ENCODE data around the gene NRIP1.
"Not testable (repeated sequence)": the region's sequence is repeated elsewhere in the genome, so short reads cannot be mapped to it uniquely, and the experiment has no call there.

NRIP1 gene

DNA sequence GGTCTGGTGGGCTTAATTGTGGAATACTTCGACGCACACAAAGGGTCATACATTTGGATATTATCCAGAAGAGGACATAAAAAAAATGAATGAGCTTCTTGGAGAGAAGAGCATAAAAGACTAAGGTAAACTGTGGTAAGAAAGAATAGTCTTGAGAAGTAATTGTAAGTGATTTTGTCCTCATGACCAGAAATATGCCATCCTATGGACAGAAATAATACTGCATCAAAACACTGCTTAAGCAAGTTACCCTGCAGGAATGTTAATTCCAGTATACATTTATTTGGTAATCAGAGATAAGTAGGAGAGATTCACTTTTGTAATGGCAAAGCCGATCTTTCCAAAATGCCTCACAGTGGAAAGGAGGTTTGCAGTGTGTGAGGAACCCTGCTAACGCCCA, 111.9 kb downstream of the NRIP1 start:
- no peak overlapping the region for H3K27ac Mint-ChIP-seq
- H3K36me3 Mint-ChIP-seq (ENCODE audit: low read depth) = no peaks in the 10 kb centered on the region
- H3K4me3 Mint-ChIP-seq = no peak overlapping the region
- peaks cover 23% of the 10 kb centered on the region for H3K4me1 Mint-ChIP-seq
- H3K27me3 Mint-ChIP-seq (ENCODE audit: low read depth) = no peaks in the 10 kb centered on the region
- TF ChIP-seq, protein P1, sequence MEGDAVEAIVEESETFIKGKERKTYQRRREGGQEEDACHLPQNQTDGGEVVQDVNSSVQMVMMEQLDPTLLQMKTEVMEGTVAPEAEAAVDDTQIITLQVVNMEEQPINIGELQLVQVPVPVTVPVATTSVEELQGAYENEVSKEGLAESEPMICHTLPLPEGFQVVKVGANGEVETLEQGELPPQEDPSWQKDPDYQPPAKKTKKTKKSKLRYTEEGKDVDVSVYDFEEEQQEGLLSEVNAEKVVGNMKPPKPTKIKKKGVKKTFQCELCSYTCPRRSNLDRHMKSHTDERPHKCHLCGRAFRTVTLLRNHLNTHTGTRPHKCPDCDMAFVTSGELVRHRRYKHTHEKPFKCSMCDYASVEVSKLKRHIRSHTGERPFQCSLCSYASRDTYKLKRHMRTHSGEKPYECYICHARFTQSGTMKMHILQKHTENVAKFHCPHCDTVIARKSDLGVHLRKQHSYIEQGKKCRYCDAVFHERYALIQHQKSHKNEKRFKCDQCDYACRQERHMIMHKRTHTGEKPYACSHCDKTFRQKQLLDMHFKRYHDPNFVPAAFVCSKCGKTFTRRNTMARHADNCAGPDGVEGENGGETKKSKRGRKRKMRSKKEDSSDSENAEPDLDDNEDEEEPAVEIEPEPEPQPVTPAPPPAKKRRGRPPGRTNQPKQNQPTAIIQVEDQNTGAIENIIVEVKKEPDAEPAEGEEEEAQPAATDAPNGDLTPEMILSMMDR (IDR thresholded peaks at IDR 0.05; ENCODE audit: unreplicated experiment in 3 of 3) = no peak
- H3K9me3 Mint-ChIP-seq = no peaks in the 10 kb centered on the region

DNA sequence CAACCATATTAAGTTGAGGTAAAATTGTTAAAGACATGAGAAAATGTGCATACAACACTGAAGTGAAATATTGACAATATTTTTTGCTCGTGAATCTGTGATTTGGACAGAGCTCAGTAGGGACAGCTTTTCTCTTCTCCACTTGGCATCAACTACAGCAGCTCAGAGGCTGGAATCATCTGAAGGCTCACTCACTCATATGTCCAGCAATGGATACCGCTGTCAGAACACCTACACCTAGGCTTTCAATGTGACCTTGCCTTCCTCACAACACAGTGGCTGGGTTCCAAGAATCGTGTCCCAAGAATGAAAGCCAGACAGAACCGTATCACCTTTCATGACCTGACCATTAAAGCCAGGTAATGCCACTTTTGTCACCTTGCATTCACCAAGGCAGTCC, 115.2 kb downstream of the NRIP1 start:
- H3K27ac Mint-ChIP-seq = no peak overlapping the region
- H3K27me3 Mint-ChIP-seq (ENCODE audit: low read depth) = no peaks in the 10 kb centered on the region
- H3K4me1 Mint-ChIP-seq = no peaks in the 10 kb centered on the region

DNA sequence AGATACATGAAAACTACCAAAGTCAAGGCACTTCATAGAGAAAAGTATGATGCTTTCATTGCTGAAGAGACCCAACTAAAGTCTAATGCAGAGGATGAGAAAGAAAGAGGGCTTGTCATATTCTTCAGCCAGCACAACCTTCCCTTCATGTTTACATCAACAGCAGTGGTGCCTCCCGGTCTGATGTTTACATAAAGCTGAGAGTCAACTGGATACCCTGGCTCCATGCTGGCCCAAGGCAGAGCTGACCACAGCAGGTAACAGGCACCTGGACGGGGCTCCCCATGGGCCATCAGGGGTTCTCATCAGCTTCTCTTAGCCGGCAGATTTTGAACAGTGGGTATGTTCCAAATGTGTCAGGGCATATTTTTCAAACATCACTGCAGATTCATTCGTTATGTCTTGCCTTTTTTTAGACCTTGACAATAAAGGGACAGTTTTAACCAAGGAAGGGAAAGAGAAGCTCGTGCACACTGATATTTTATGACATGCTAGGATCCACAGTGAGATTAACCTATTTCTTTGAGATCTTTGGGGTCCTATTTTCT, 117.1 kb downstream of the NRIP1 start:
- peaks cover 7% of the 10 kb centered on the region for H3K4me1 Mint-ChIP-seq
- no peak overlapping the region for H3K4me3 Mint-ChIP-seq
- H3K36me3 Mint-ChIP-seq (ENCODE audit: low read depth) = no peaks in the 10 kb centered on the region
- H3K27me3 Mint-ChIP-seq (ENCODE audit: low read depth) = no peaks in the 10 kb centered on the region
- H3K9me3 Mint-ChIP-seq = no peaks in the 10 kb centered on the region
- no peak overlapping the region for H3K27ac Mint-ChIP-seq
- TF ChIP-seq, protein P1 (IDR thresholded peaks at IDR 0.05; ENCODE audit: unreplicated experiment in 3 of 3) = no peak

More for the DNA sequence above, 115.2 kb downstream of the NRIP1 start:
- Mint-ChIP-seq H3K9me3 (no peaks in the 10 kb centered on the region), H3K4me3 (no peak overlapping the region), H3K36me3 (ENCODE audit: low read depth) (no peaks in the 10 kb centered on the region)
- TF ChIP-seq, protein P1 (IDR thresholded peaks at IDR 0.05; ENCODE audit: unreplicated experiment in 3 of 3) = no peak

DNA sequence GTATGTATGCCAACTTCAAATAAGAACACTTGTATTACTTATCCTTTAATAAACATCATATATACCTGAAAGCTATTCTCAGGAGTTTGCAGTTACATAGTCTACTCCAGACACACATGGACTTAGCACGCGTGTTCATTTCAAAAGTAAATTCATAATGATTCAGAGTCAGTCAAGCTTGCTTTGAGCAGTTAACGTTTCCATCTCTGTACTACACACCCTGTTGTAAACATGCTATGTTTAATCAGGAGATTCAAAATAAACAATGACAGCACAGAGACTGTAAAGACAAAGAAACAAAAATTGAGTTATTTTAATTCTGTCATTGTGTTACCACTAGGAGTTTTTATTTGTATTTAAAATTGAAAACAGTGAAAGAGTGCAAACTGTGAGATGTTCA, 119.6 kb downstream of the NRIP1 start:
- peaks cover 6% of the 10 kb centered on the region for H3K36me3 Mint-ChIP-seq (ENCODE audit: low read depth)
- H3K4me1 Mint-ChIP-seq = peaks cover 9% of the 10 kb centered on the region
- H3K4me3 Mint-ChIP-seq = no peak overlapping the region
- peaks cover 7% of the 10 kb centered on the region for H3K9me3 Mint-ChIP-seq
- no peak overlapping the region for H3K27ac Mint-ChIP-seq
- H3K27me3 Mint-ChIP-seq (ENCODE audit: low read depth) = no peaks in the 10 kb centered on the region
- TF ChIP-seq, protein P1 (IDR thresholded peaks at IDR 0.05; ENCODE audit: unreplicated experiment in 3 of 3) = no peak

DNA sequence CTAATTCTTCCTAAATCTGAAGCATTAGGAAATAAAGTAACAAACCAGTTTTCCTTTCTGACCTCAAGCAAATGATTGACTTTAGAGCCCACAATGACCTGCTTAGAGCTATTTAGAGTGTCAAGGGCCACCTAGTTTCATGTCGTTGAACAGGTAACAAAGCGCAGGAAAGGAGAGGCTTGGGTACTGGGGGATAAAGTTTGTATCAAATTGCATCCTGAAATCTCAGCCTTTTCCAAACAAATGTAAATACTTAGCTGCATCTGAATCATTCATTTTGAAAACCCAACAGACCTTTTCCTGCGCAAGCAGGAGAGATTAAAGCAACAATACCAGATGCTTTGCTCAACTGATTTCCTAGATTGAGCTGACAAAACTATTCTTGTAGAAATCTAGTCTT, 121.2 kb downstream of the NRIP1 start:
- H3K27me3 Mint-ChIP-seq (ENCODE audit: low read depth) = no peaks in the 10 kb centered on the region
- H3K9me3 Mint-ChIP-seq = peaks cover 10% of the 10 kb centered on the region
- H3K4me1 Mint-ChIP-seq = peaks cover 9% of the 10 kb centered on the region
- peaks cover 9% of the 10 kb centered on the region for H3K36me3 Mint-ChIP-seq (ENCODE audit: low read depth)
- H3K4me3 Mint-ChIP-seq = no peak overlapping the region
- TF ChIP-seq, protein P1 (IDR thresholded peaks at IDR 0.05; ENCODE audit: unreplicated experiment in 3 of 3) = no peak
- peak overlapping the region in 1 of 3 experiments; percentile 79 for H3K27ac Mint-ChIP-seq

DNA sequence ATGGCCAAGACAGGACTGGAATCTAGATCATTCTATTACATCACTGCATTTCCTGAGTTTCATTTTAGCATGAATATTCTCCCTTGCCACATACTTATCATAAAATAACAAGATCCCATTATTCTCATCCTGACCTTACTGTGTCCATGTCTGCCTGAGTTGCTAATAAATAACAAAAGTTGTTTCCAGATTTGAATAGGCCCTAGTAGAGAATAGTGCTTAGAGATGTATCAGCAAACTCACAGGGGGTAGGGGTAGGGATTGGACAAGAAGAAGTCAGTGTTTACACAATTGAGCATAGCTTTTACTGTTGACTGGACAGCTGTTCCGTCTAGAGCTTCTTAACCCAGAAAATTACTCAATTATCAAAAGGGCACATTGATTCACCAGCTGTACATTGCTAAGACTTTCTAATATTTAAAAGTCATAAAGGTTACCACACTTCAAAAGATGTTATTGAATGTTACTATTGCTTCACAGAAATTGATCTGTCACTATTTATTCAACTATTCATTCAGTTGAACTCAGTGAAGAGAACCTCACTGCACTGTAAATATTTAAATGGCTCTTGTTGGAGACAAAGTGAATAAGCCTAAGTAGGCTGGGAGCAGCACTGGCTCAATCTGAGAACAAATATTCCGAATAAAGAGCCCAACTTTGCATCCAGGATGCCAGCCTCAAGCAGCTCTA, 121.9 kb downstream of the NRIP1 start:
- H3K27me3 Mint-ChIP-seq (ENCODE audit: low read depth) = no peaks in the 10 kb centered on the region
- H3K4me3 Mint-ChIP-seq = no peak overlapping the region
- H3K36me3 Mint-ChIP-seq (ENCODE audit: low read depth) = peaks cover 15% of the 10 kb centered on the region
- peaks cover 9% of the 10 kb centered on the region for H3K4me1 Mint-ChIP-seq
- H3K27ac Mint-ChIP-seq = peak overlapping the region in 1 of 3 experiments; percentile 79
- H3K9me3 Mint-ChIP-seq = peaks cover 16% of the 10 kb centered on the region
- TF ChIP-seq, protein P1 (IDR thresholded peaks at IDR 0.05; ENCODE audit: unreplicated experiment in 3 of 3) = no peak

DNA sequence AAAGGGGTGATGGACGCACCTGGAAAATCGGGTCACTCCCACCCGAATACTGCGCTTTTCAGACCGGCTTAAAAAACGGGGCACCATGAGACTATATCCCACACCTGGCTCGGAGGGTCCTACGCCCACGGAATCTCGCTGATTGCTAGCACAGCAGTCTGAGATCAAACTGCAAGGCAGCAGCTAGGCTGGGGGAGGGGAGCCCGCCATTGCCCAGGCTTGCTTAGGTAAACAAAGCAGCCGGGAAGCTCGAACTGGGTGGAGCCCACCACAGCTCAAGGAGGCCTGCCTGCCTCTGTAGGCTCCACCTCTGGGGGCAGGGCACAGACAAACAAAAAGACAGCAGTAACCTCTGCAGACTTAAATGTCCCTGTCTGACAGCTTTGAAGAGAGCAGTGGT, 137.5 kb downstream of the NRIP1 start:
- not testable (repeated sequence) for H3K4me3 Mint-ChIP-seq; H3K36me3 Mint-ChIP-seq (ENCODE audit: low read depth); H3K27ac Mint-ChIP-seq; H3K4me1 Mint-ChIP-seq; H3K27me3 Mint-ChIP-seq (ENCODE audit: low read depth); H3K9me3 Mint-ChIP-seq
